ENCODE data around the gene RIPPLY2. TPM values are rescaled to one million over a fixed set of nuclear protein-coding genes. Genes with fewer than 3 reads are reported as not detected.

The RIPPLY2 gene
- total RNA-seq, 1 donor from 2014 or later, result 0.13 TPM

DNA sequence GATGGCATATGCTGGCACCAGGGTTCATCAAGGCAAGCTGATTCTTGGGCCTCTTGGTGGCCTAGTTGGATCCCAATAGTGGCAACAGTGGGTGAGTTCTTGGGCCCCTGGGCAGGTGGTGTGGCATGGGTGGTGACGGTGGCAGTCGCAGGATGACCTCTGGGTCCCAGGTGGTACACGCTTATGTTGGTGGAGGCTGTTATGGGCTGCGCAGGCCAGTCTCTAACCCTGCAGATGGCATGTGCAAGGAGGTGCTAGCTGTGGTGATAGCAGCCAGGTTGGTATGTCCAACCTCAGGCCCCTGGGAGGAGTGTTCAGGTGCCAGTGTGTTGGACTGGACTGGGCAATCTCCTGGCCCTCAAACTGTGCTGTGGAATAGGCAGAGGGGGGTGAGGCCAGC lies 52.5 kb downstream of the RIPPLY2 start:
- no peak for DNase-seq (ENCODE audit: low read depth in 2 of 2)

Other genes with a start within 250 kb of the RIPPLY2 start
- gene SNAP91, start 144.3 kb upstream of the RIPPLY2 start, total RNA-seq, result 0.13 and 1.3 TPM in 2 replicates
- 2.2 and 2.8 TPM in 2 replicates for gene CYB5R4, start 6.3 kb downstream of the RIPPLY2 start, total RNA-seq
- 4.6 and 4.9 TPM in 2 replicates for gene MRAP2, start 180.4 kb downstream of the RIPPLY2 start, total RNA-seq